Osteocyte (in vitro differentiated cells): ENCODE measurements around the gene NDRG2. TPM values are rescaled to one million over a fixed set of nuclear protein-coding genes. Genes with fewer than 3 reads are reported as not detected.

Experiments used
- DNase-seq: peaks from one replicate; pipeline ENCODE4 v3.0.0; 2021; ENCODE audit warnings: mixed read lengths; ENCODE audit not compliant: unreplicated experiment; ENCODE audit errors: extremely low spot score
- H3K27ac Mint-ChIP-seq: one replicate; pipeline ENCODE4 v1.8.0; 2021; ENCODE audit warnings: mild to moderate bottlenecking, mixed read lengths; ENCODE audit not compliant: unreplicated experiment
- H3K27me3 Mint-ChIP-seq: one replicate; pipeline ENCODE4 v1.8.0; 2021; ENCODE audit warnings: mixed read lengths; ENCODE audit not compliant: unreplicated experiment
- H3K36me3 Mint-ChIP-seq: one replicate; pipeline ENCODE4 v1.8.0; 2021; ENCODE audit warnings: mixed read lengths; ENCODE audit not compliant: unreplicated experiment
- H3K4me1 Mint-ChIP-seq: one replicate; pipeline ENCODE4 v1.8.0; 2021; ENCODE audit warnings: mixed read lengths; ENCODE audit not compliant: unreplicated experiment
- H3K4me3 Mint-ChIP-seq: one replicate; pipeline ENCODE4 v1.8.0; 2021; ENCODE audit warnings: mild to moderate bottlenecking, moderate library complexity, mixed read lengths; ENCODE audit not compliant: unreplicated experiment
- H3K9me3 Mint-ChIP-seq: one replicate; pipeline ENCODE4 v1.8.0; 2021; ENCODE audit warnings: mixed read lengths; ENCODE audit not compliant: unreplicated experiment
- CTCF ChIP-seq: fragments of 200-600 bp; sonication (generic); IDR thresholded peaks from 2 replicates; pipeline ENCODE4 v1.5.0; 2021; ENCODE audit warnings: antibody characterized with exemption, mild to moderate bottlenecking, moderate library complexity
- long read RNA-seq: library from polyadenylated mRNA; unstranded; transcript quantifications from one replicate; pipeline ENCODE4 v2.0.0, GENCODE V29; 2021
- total RNA-seq: library from RNA; stranded (reverse); gene quantifications from 2 replicates; pipeline ENCODE4 v1.2.1, GENCODE V29; 2021

Gene NDRG2
- 8.0 and 8.6 TPM in 2 replicates for total RNA-seq
- long read RNA-seq, partial matches to known transcripts: 2 of 25 reads
- long read RNA-seq, other reads (novel, unspliced or antisense): 8 of 25 reads

DNA sequence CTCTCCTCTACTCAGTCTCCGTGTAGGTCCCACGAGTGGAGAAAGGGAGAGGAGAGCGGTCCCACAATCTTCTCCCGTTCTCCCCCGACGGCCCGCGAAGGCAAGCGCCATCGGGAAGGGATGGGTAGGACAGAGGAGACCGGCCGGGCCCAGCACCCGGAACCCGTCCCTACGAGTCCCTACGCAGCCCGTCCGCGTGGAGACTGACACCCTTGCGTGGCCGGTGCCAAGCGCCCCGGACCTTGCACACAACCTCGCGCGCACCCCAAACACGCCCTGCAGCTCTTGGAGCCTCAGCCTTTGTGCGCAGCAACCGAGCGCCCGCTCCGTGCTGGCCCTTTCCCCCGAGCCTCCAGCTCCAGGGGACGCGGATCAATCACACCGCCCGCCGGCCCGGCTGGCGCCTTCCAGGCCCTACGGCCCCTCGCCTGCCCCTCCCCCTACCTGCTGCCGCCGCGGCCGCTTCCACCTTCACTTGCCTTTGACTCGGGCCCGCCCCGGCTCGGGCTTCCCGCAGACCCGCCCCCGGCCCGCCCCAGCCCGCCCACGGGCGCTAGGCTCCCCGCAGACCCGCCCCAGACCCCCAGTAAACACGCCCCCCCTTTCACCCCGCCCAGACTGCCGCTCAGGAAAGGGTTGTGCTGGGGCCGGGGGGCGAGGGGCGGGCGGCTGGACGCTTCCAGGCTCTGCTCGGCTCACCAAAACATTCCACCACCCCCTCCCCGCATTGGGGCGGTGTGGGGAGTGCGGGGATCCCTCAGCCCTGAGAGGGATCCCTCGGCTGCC, at the start of gene NDRG2:
Gene NDRG2, minus strand, starts transcription at position 477 of the 786 bp plus-strand sequence. CDS start 1,746 bp downstream, outside the sequence.
- Mint-ChIP-seq H3K27me3 (peaks cover 39% of the 10 kb centered on the region), H3K36me3 (no peaks in the 10 kb centered on the region), H3K9me3 (no peaks in the 10 kb centered on the region), H3K4me1 (peaks cover 9% of the 10 kb centered on the region), H3K27ac (no peak within 1 kb of the TSS), H3K4me3 (peak within 1 kb of the TSS; percentile 78)
- DNase-seq: no peak
- TF ChIP-seq CTCF: no peak

DNA sequence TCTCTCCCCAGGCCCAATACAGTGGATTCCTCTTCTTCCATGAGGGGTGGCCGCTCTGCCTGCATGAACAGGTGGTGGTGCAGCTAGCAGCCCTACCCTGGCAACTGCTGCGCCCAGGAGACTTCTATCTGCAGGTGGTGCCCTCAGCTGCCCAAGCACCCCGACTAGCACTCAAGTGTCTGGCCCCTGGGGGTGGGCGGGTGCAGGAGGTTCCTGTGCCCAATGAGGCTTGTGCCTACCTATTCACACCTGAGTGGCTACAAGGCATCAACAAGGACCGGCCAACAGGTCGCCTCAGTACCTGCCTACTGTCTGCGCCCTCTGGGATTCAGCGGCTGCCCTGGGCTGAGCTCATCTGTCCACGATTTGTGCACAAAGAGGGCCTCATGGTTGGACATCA, 49.1 kb upstream of the NDRG2 start:
- H3K36me3 Mint-ChIP-seq: peaks cover 32% of the 10 kb centered on the region
- H3K27me3 Mint-ChIP-seq: no peaks in the 10 kb centered on the region
- no peaks in the 10 kb centered on the region for H3K9me3 Mint-ChIP-seq
- H3K4me1 Mint-ChIP-seq: peaks cover 33% of the 10 kb centered on the region
- no peak for DNase-seq
- no peak overlapping the region for H3K4me3 Mint-ChIP-seq
- H3K27ac Mint-ChIP-seq: no peak overlapping the region
- no peak for TF ChIP-seq CTCF

DNA sequence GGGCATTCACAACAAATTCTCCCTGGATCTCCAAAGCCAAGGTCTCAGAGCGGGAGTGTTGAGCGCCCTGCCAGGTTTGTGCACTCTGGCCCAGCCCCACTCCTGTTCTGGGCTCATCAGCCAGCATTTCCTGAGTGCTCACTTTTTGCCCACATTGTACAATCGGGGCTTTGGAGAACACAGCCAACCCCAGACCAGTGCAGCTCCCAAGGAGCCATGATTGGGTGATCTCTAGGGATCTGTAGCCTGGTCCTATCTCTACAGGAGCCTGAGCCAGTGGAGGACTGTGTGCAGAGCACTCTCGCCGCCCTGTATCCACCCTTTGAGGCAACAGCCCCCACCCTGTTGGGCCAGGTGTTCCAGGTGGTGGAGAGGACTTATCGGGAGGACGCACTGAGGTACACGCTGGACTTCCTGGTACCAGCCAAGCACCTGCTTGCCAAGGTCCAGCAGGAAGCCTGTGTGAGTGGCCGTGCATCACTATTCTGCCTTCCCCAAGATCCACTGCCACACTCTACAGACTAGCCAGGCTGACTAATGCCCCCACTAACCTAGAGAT, 48.0 kb upstream of the NDRG2 start:
- Mint-ChIP-seq H3K27me3 (no peaks in the 10 kb centered on the region), H3K4me3 (peak overlapping the region; percentile 91), H3K27ac (peak overlapping the region; percentile 99), H3K36me3 (peaks cover 29% of the 10 kb centered on the region), H3K9me3 (no peaks in the 10 kb centered on the region), H3K4me1 (peaks cover 39% of the 10 kb centered on the region)
- DNase-seq: no peak
- no peak for TF ChIP-seq CTCF

- H3K27me3 Mint-ChIP-seq: no peaks in the 10 kb centered on the region
- DNase-seq: no peak
- H3K9me3 Mint-ChIP-seq: no peaks in the 10 kb centered on the region
- peak overlapping the region; percentile 91 for H3K4me3 Mint-ChIP-seq
- H3K27ac Mint-ChIP-seq: peak overlapping the region; percentile 99
- peaks cover 39% of the 10 kb centered on the region for H3K4me1 Mint-ChIP-seq
- TF ChIP-seq CTCF: peak; percentile 28
- peaks cover 23% of the 10 kb centered on the region for H3K36me3 Mint-ChIP-seq
Observed at GRCh38 chr14:21072031-21072473, 47.2 kb upstream of the NDRG2 start.
